SK-N-DZ (cell line): Measurements from ENCODE around the gene FGF2.
"Not testable (repeated sequence)": the region's sequence is repeated elsewhere in the genome, so short reads cannot be mapped to it uniquely, and the experiment has no call there.

Experiments used
- DNase-seq: peaks from one replicate; pipeline ENCODE4 v3.0.0-alpha.2; 2015; ENCODE audit warnings: low spot score

FGF2 gene

GRCh38 chr4:122845066-122845465 is 18.4 kb downstream of the FGF2 start:
- DNase-seq = no peak

GRCh38 chr4:122845760-122846159 is 19.1 kb downstream of the FGF2 start:
- no peak for DNase-seq

GRCh38 chr4:122847931-122848330 is 21.3 kb downstream of the FGF2 start:
- no peak for DNase-seq

- DNase-seq = not testable (repeated sequence)
Observed at GRCh38 chr4:122849789-122850188, 23.2 kb downstream of the FGF2 start.

GRCh38 chr4:122851568-122851967 is 24.9 kb downstream of the FGF2 start:
- DNase-seq = no peak

GRCh38 chr4:122854447-122855352 is 28.1 kb downstream of the FGF2 start:
- DNase-seq = no peak

- no peak for DNase-seq
Observed at GRCh38 chr4:122855353-122855890, 28.8 kb downstream of the FGF2 start.

GRCh38 chr4:122857160-122857559 is 30.5 kb downstream of the FGF2 start:
- DNase-seq = no peak

- DNase-seq = no peak
Observed at GRCh38 chr4:122858705-122859104, 32.1 kb downstream of the FGF2 start.

- DNase-seq = no peak
Observed at GRCh38 chr4:122861172-122861943, 34.7 kb downstream of the FGF2 start.

GRCh38 chr4:122863639-122864038 is 37.0 kb downstream of the FGF2 start:
- DNase-seq = peak; percentile 8

GRCh38 chr4:122865425-122865824 is 38.8 kb downstream of the FGF2 start:
- no peak for DNase-seq

GRCh38 chr4:122868235-122868634 is 41.6 kb downstream of the FGF2 start:
- not testable (repeated sequence) for DNase-seq

GRCh38 chr4:122873146-122873545 is 46.5 kb downstream of the FGF2 start:
- DNase-seq = no peak

GRCh38 chr4:122873821-122874593 is 47.4 kb downstream of the FGF2 start:
- no peak for DNase-seq

- DNase-seq = no peak
Observed at GRCh38 chr4:122875949-122876348, 49.3 kb downstream of the FGF2 start.

GRCh38 chr4:122876456-122876855 is 49.8 kb downstream of the FGF2 start:
- no peak for DNase-seq

GRCh38 chr4:122879001-122879400 is 52.4 kb downstream of the FGF2 start:
- DNase-seq = no peak

- no peak for DNase-seq
Observed at GRCh38 chr4:122882857-122883735, 56.5 kb downstream of the FGF2 start.

- DNase-seq = no peak
Observed at GRCh38 chr4:122884499-122884898, 57.9 kb downstream of the FGF2 start.

GRCh38 chr4:122889726-122890125 is 63.1 kb downstream of the FGF2 start:
- no peak for DNase-seq
